Medulla oblongata (tissue), 1 donor: ENCODE data around the gene FAM117B.
"Not testable (repeated sequence)": the region's sequence is repeated elsewhere in the genome, so short reads cannot be mapped to it uniquely, and the experiment has no call there.

ENCODE experiments used
- DNase-seq: peaks from one replicate; pipeline ENCODE4 v3.0.0-alpha.2; 2015; ENCODE audit errors: extremely low spot score

The FAM117B gene

DNA sequence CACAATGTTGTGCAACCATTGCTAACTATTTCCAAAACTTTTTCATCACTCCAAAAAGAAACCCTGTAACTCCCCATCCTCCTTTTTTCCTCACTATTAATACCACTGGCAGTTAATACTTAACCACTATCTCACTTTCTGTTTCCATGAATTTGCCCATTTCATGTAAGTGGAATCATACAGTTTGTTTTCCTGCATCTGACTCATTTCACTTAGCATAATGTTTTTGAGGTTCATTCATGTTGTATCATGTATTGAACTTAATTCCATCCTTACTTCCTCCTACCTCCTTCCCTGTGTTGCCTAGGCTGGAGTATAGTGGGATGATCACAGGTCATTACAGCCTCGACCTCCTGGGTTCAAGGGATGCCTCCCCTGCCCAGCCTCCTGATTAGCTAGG is 68.3 kb downstream of the FAM117B start:
- no peak for DNase-seq

- DNase-seq, result no peak
Measured at GRCh38 chr2:202704248-202704647, 69.5 kb downstream of the FAM117B start.

- DNase-seq, result no peak
Measured at GRCh38 chr2:202705446-202706020, 70.8 kb downstream of the FAM117B start.

DNA sequence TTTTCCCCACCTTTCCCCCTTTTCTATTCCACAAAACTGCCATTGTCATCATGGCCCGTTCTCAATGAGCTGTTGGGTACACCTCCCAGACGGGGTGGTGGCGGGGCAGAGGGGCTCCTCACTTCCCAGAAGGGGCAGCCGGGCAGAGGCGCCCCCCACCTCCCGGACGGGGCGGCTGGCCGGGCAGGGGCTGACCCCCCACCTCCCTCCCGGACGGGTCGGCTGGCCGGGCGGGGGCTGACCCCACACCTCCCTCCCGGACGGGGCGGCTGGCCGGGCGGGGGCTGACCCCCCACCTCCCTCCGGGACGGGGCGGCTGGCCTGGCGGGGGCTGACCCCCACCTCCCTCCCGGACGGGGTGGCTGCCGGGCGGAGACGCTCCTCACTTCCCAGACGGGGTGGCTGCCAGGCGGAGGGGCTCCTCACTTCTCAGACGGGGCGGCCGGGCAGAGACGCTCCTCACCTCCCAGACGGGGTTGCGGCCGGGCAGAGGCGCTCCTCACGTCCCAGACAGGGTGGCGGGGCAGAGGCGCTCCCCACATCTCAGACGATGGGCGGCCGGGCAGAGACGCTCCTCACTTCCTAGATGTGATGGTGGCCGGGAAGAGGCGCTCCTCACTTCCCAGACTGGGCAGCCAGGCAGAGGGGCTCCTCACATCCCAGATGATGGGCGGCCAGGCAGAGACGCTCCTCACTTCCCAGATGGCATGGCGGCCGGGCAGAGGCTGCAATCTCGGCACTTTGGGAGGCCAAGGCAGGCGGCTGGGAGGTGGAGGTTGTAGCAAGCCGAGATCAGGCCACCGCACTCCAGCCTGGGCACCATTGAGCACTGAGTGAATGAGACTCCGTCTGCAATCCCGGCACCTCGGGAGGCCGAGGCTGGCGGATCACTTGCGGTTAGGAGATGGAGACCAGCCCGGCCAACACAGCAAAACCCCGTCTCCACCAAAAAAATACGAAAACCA is 80.5 kb downstream of the FAM117B start:
- DNase-seq, result not testable (repeated sequence)

DNA sequence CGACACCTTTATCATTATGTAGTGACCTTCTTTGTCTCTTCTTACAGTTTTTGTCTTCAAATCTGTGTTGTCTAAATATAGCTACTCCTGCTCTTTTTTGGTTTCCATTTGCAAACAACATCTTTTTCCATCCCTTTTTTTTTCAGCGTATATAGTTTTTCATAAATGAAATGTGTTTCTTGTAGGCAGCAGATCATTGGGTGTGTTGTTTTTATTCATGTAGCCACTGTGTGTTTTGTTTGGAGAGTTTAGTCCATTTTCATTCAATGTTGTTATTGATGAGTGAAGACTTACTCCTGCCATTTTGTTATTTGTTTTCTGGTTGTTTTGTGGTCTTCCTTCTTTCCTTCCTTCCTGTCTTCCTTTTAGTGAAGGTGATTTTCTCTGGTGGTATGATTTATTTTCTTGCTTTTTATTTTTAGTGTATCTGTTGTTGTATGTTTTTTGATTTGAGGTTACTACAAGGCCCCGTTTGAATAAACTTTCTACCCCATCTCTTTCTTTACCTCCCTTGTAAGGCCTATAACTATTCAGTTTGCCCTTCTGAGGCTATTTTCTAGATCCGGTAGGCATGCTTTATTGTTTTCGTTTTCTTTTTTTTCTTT is 81.4 kb downstream of the FAM117B start:
- no peak for DNase-seq

GRCh38 chr2:202716953-202717597 is 82.3 kb downstream of the FAM117B start:
- DNase-seq, result no peak

GRCh38 chr2:202717598-202718310 is 83.0 kb downstream of the FAM117B start:
- DNase-seq, result no peak

DNA sequence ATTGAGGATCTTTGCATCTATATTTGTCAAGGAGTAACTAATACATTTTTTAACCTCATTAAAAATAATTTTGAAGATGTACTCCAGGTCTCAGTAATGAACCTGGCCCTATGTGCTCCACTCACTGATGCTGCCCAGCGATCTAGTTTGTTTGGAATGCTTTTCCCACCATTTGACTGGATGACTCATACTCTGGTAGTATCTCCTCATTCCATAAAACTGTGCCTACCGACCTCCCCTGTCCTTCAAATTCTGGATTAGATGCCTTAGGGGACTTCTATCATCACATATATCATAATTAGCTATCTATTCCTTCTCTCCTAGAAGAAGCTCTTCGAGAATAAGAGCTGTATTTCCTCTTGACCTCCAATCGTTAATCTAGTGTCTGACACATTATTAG is 83.8 kb downstream of the FAM117B start:
- DNase-seq, result no peak

DNA sequence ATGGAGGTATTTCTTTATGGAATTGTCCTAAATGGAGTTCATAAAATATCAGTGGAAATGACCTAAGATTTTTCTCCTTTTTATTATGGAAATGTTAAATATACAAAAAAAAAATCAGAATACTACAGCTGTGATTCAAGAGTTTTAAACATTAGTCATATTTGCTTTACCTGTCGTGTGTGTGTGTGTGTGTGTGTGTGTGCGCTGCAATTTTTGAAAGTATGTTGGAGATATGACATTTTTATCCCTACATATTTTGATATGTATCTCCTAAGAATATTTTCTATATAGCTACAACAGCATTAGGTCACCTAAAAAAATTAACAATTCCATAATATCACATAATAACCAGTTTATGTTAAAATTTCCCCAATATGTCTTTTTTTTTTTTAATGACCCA is 85.5 kb downstream of the FAM117B start:
- DNase-seq, result no peak

- no peak for DNase-seq
Measured at GRCh38 chr2:202721621-202722020, 86.9 kb downstream of the FAM117B start.

DNA sequence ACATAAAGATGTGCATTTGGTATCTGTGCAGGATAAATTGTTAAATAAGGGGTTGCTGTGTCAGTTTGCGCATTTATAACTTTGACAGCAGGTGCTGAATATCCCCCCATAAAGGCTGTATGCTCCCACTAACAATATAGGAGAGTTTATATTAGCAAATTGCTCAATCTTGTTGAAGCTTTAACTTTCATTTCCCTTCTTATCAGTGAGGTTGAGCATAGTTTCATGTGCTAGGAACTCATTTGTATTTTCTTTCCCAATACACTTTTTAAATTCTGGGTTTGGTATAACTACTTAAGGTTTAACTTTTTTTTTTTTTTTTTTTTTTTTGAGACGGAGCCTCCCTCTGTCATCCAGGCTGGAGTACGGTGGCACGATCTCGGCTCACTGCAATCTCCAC is 89.0 kb downstream of the FAM117B start:
- no peak for DNase-seq

DNA sequence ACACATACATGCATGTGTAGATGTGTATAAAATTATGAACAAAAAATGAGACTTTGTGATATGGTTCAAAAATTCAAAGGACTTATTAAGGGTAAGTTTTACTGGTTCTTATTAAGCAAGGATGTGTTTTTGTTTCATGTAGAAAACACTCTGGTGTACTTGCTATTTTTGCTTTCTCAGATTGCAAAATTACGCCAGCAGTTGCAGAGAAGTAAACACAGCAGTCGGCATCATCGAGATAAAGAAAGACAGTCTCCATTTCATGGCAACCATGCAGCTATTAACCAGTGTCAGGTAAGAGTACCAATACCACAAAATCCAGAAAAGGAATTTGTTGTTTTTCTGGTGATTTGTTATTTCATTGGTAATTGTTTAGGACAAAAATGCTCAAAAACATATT is 91.3 kb downstream of the FAM117B start:
- DNase-seq, result no peak

- no peak for DNase-seq
Measured at GRCh38 chr2:202736826-202737225, 102.1 kb downstream of the FAM117B start.

DNA sequence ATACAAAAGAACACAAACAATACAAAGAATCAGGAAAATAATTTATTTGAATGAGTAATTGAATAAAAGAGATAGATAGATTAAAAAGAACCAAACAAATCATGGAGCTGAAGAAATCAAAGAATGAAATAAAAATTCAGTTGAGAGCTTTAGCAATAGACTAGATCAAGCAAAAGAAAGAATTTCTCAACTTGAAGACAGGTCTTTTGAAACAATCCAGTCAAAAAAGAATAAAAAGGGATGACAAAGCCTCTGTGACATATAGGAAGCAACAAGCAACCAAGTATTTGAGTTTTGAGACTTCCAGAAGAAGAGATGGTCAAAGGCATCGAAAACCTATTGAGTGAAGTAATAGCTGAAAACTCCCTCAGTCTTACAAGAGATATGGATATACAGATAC is 108.8 kb downstream of the FAM117B start:
- no peak for DNase-seq

GRCh38 chr2:202749477-202749876 is 114.7 kb downstream of the FAM117B start:
- DNase-seq, result no peak

DNA sequence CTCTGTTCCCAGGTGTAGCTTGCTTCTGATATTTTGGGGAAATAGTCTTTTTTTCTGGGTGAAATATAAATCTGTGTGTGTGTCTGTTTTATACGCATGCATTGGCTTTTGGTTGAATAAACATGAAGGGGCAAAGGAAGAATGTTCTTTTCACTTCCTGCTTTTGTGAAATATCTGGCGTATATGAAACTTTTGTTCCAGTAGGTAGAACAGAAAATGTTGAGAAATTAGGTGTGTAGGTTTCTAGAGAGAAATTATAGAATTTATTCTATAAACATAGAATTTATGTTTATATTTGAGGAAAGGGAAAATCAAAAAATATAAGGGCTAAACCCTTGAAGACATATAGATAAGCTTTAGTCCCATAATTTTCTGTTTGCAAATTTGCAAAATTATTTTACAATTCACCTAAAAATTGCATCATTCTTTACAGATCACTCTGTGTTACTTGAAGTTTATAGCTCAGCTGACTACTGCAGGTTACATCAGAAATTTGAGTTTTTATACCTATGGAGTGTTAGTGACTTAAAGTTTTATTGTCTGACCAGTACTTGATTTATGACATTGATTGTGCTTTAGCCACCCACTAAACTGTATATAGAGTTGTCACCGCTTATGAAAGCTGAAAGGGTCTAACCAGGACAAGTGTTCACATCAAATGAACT is 116.1 kb downstream of the FAM117B start:
- no peak for DNase-seq

- no peak for DNase-seq
Measured at GRCh38 chr2:202752071-202752470, 117.3 kb downstream of the FAM117B start.

- DNase-seq, result no peak
Measured at GRCh38 chr2:202754936-202755335, 120.2 kb downstream of the FAM117B start.

- no peak for DNase-seq
Measured at GRCh38 chr2:202756598-202756997, 121.8 kb downstream of the FAM117B start.

- DNase-seq, result no peak
Measured at GRCh38 chr2:202757339-202757738, 122.6 kb downstream of the FAM117B start.

DNA sequence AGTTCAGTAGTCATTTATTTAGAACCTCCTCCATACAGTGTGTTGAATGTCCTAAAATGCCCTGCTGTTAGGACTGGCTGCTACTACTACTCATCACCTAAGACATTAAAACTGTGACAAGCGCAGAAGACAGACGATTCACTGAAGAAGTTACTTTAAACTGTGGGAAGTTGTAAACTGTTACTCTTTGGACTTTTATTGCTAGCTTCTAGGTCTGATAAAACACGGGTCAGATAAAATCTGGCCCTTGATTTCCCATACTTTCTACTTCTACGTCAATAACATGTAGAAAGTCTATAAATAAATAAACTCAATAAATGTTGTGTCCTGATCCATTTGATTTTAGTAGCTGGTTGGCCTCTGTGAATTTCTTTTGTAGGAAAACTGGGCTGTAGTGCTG is 123.4 kb downstream of the FAM117B start:
- DNase-seq, result no peak
